K562 (cell line): Measurements from ENCODE around the gene ABCB9. TPM values are rescaled to one million over a fixed set of nuclear protein-coding genes. Genes with fewer than 3 reads are reported as not detected.
A peak's percentile ranks its signal among the peaks of the same experiment; 100 is the strongest.

ENCODE experiments used
- ATAC-seq: fragments of 200-7000 bp; cut with Tn5 transposase; 3 replicates; pipeline ENCODE4 v1.9.1; 2020; ENCODE audit warnings: moderate library complexity
- BruUV-seq: library from RNA; stranded (reverse); fragments of 400-500 nt; replicated peaks from 2 replicates; lab custom pipeline; 2021; lab: Mats Ljungman, UMichigan
- CTCF ChIA-PET: fragments of 300-600 bp; formaldehyde crosslinking; extraction: SDS; loops from one replicate; lab custom pipeline; 2021; ENCODE audit warnings: low intra/inter-chr PET ratio; lab: Yijun Ruan, JAX
- POLR2A ChIA-PET: fragments of 300-600, 350-650 bp; sonication (Branson Sonifier 250); formaldehyde crosslinking; extraction: SDS; loops from one replicate; lab custom pipeline; 2021; ENCODE audit warnings: antibody characterized with exemption, inconsistent platforms; lab: Yijun Ruan, JAX
- DNase-seq, 4 experiments: peaks; one replicate each; pipeline versions ENCODE4 v3.0.0 to v3.0.0-alpha.2; 2011 to 2018; ENCODE audit warnings: low spot score in 3 of 4, mixed read lengths in 3 of 4; ENCODE audit errors: extremely low read depth in 1 of 4
- FAIRE-seq: peaks from 2 replicates; lab custom pipeline; 2011; peaks lifted over from hg19 to GRCh38; lab: Jason Lieb, UNC
- H2AFZ ChIP-seq: 2 replicates; pipeline ENCODE4 v1.6.0; 2011; ENCODE audit warnings: low read depth, low read length, control low read depth, inconsistent platforms
- H3K27ac ChIP-seq: fragments of 200-600 bp; 3 replicates; pipeline ENCODE4 v1.8.0; 2011; ENCODE audit warnings: low read depth, mild to moderate bottlenecking, control low read depth, inconsistent platforms, low read length, moderate library complexity, mixed read lengths; ENCODE audit errors: extremely low read depth
- H3K27me3 ChIP-seq, 2 experiments: fragments of 300-600 bp in 1 of 2; 2 replicates in 1 of 2; 3 replicates in 1 of 2; pipeline versions ENCODE4 v1.6.0 to v1.8.0; 2011; ENCODE audit warnings: inconsistent platforms in 2 of 2, low read length in 2 of 2, mild to moderate bottlenecking in 1 of 2, mixed read lengths in 1 of 2, moderate library complexity in 1 of 2; ENCODE audit not compliant: control insufficient read depth in 2 of 2, insufficient read depth in 2 of 2
- H3K36me3 ChIP-seq: fragments of 300-600 bp; 3 replicates; pipeline ENCODE4 v1.8.0; 2011; ENCODE audit warnings: mild to moderate bottlenecking, low read length, inconsistent platforms; ENCODE audit not compliant: control insufficient read depth, insufficient read depth
- H3K4me1 ChIP-seq, 2 experiments: fragments of 200-600 bp in 1 of 2; replicated peaks in 1 of 2; 2 replicates in 1 of 2; 3 replicates in 1 of 2; pipeline versions ENCODE4 v1.5.1 to v1.8.0; 2011; ENCODE audit warnings: inconsistent platforms in 2 of 2, low read length in 2 of 2, mild to moderate bottlenecking in 1 of 2, mixed read lengths in 1 of 2, moderate library complexity in 1 of 2; ENCODE audit not compliant: control insufficient read depth in 2 of 2, insufficient read depth in 2 of 2
- H3K4me2 ChIP-seq: 2 replicates; pipeline ENCODE4 v1.6.1; 2011; ENCODE audit warnings: low read length, control low read depth, inconsistent platforms, mixed read lengths; ENCODE audit not compliant: insufficient read depth
- H3K4me3 ChIP-seq: fragments of 200-600 bp; sonication (generic), shearing (Covaris generic); 2 replicates; pipeline ENCODE4 v1.5.1; 2016; ENCODE audit warnings: control low read depth, inconsistent platforms
- H3K79me2 ChIP-seq: fragments of 200-600 bp; 3 replicates; pipeline ENCODE4 v1.8.0; 2011; ENCODE audit warnings: low read length, inconsistent platforms; ENCODE audit not compliant: control insufficient read depth, insufficient read depth
- H3K9ac ChIP-seq, 2 experiments: 2 replicates each; pipeline versions ENCODE4 v1.6.0 to v1.6.1; 2011; ENCODE audit warnings: low read depth in 2 of 2, low read length in 2 of 2, control low read depth in 1 of 2, inconsistent platforms in 1 of 2, mild to moderate bottlenecking in 1 of 2, mixed read lengths in 1 of 2; ENCODE audit not compliant: insufficient read depth in 1 of 2
- H3K9me1 ChIP-seq: one replicate; pipeline ENCODE4 v1.6.0; 2011; ENCODE audit warnings: inconsistent platforms, mild to moderate bottlenecking, low read length, moderate library complexity; ENCODE audit not compliant: control insufficient read depth, insufficient read depth
- H3K9me3 ChIP-seq: replicated peaks from 2 replicates; pipeline ENCODE4 v1.5.1; 2011; ENCODE audit warnings: low read depth, low read length, inconsistent platforms; ENCODE audit not compliant: control insufficient read depth, insufficient read depth
- H4K20me1 ChIP-seq: replicated peaks from 2 replicates; pipeline ENCODE4 v1.6.1; 2011; ENCODE audit warnings: low read length, inconsistent platforms, mixed read lengths; ENCODE audit not compliant: control insufficient read depth, insufficient read depth
- ARNT ChIP-seq, 2 experiments: fragments of 450-650 bp; IDR thresholded peaks; 2 replicates each; pipeline ENCODE4 v1.6.1; 2016; ENCODE audit warnings: mild to moderate bottlenecking in 1 of 2
- CEBPZ ChIP-seq: fragments of 150-350 bp; IDR thresholded peaks from 2 replicates; pipeline ENCODE4 v1.6.1; 2014; ENCODE audit warnings: low read depth, mild to moderate bottlenecking, low read length, borderline replicate concordance
- CXXC5 ChIP-seq: fragments of 250-450 bp; sonication (Bioruptor Pico); IDR thresholded peaks from 2 replicates; pipeline ENCODE4 v1.8.0; 2022; ENCODE audit warnings: inconsistent platforms, mild to moderate bottlenecking, moderate library complexity
- HOMEZ ChIP-seq: fragments of 250-450 bp; sonication (Bioruptor Pico); IDR thresholded peaks from 2 replicates; pipeline ENCODE4 v1.4.0; 2020; ENCODE audit warnings: mild to moderate bottlenecking, moderate library complexity
- ILF3 ChIP-seq: fragments of 450-650 bp; IDR thresholded peaks from 2 replicates; pipeline ENCODE4 v1.6.1; 2018; ENCODE audit warnings: antibody characterized with exemption, mild to moderate bottlenecking, moderate library complexity, borderline replicate concordance
- POLR2G ChIP-seq: fragments of 200-400 bp; formaldehyde crosslinking; IDR thresholded peaks from 2 replicates; pipeline ENCODE4 v1.6.1; 2017; ENCODE audit warnings: low read depth, mild to moderate bottlenecking, antibody characterized with exemption, low read length, moderate library complexity
- SAFB2 ChIP-seq: fragments of 200-400 bp; formaldehyde crosslinking; IDR thresholded peaks from 2 replicates; pipeline ENCODE4 v1.6.1; 2018; ENCODE audit warnings: borderline replicate concordance, low read length, low read depth, moderate library complexity; ENCODE audit not compliant: severe bottlenecking
- SMAD4 ChIP-seq: fragments of 250-450 bp; sonication (Bioruptor Pico); conservative IDR thresholded peaks from 2 replicates; pipeline ENCODE4 v1.8.0; 2021; ENCODE audit warnings: inconsistent platforms, mild to moderate bottlenecking, moderate library complexity
- SOX6 ChIP-seq: fragments of 450-650 bp; IDR thresholded peaks from 2 replicates; pipeline ENCODE4 v1.6.1; 2014; ENCODE audit warnings: mild to moderate bottlenecking
- ZFX ChIP-seq: sonication (generic); formaldehyde crosslinking; IDR thresholded peaks from 2 replicates; pipeline ENCODE4 v1.8.0; 2022; ENCODE audit warnings: mild to moderate bottlenecking, missing genetic modification reagents, moderate library complexity
- ZNF740 ChIP-seq, 3 experiments: fragments of 200-800 bp in 1 of 3; sonication (Bioruptor generic) in 1 of 3; sonication (generic) in 1 of 3; formaldehyde crosslinking in 1 of 3; IDR thresholded peaks; 2 replicates each; pipeline versions ENCODE4 v1.6.1 to v1.8.0; 2016 to 2022; ENCODE audit warnings: mild to moderate bottlenecking in 2 of 3, missing compliant biosample characterization in 2 of 3, missing genetic modification characterization in 2 of 3, missing genetic modification reagents in 1 of 3
- ZNF830 ChIP-seq: fragments of 250-450 bp; sonication (Bioruptor Pico); IDR thresholded peaks from 2 replicates; pipeline ENCODE4 v1.5.0; 2021; ENCODE audit warnings: mild to moderate bottlenecking
- WGBS: fragments of 100-300 bp; shearing (Covaris generic); methylation state at CpG from one replicate; pipeline ENCODE4 v1.1.6; 2016; ENCODE audit warnings: low coverage, mixed read lengths; ENCODE audit not compliant: insufficient coverage; ENCODE audit errors: missing lambda C conversion rate; 5-methylcytosine and 5-hydroxymethylcytosine counted together
- in situ Hi-C: fragments of 300-500 bp; cut with MboI; formaldehyde crosslinking; loops from 4 replicates; pipeline ENCODE4 v1.15.0; 2018; ENCODE audit warnings: inconsistent platforms, mixed read lengths
- intact Hi-C: fragments of 100-400 bp; cut with micrococcal nuclease; formaldehyde crosslinking; loops from 2 replicates; pipeline ENCODE4 v1.14.2; 2022
- polyA plus RNA-seq, 8 experiments: library from polyadenylated mRNA; depleted of rRNA in 4 of 8; stranded (reverse) in 5 of 8; unstranded in 3 of 8; fragments of >200 nt; fragmentation: Nextera tagmentation in 2 of 8; fragmentation: Illumina TruSeq in 1 of 8; extraction: Ambion mirVana in 2 of 8; extraction: Trizol in 1 of 8; gene quantifications; 2 replicates each; pipeline versions ENCODE4 v1.2.1 to v1.2.3, GENCODE V29; 2011 to 2014; ENCODE audit warnings: inconsistent platforms in 1 of 8, missing spikeins in 1 of 8
- total RNA-seq, 7 experiments: library from RNA; depleted of rRNA in 6 of 7; stranded (reverse); fragments of >200 nt in 6 of 7; fragmentation: Illumina TruSeq in 2 of 7; extraction: Trizol in 2 of 7; gene quantifications; 2 replicates each; pipeline versions ENCODE4 v1.2.1 to v1.2.3, GENCODE V29; 2011 to 2021; ENCODE audit warnings: low replicate concordance in 1 of 7

Gene ABCB9
- total and polyA plus RNA-seq, 9 of the 15 experiments (the other 6 are each of a cell fraction or from before 2014, with no cell fraction given) = 0.20 to 12.6 (median 6.2) TPM

GRCh38 chr12:122994140-122994675, 27.9 kb upstream of the ABCB9 start:
- DNase-seq (no peak), ATAC-seq (no peak), FAIRE-seq (no peak)
- Histone ChIP-seq H3K4me3 (no peak overlapping the region), H3K9me3 (no peaks in the 10 kb centered on the region), H3K27ac (no peak overlapping the region), H4K20me1 (no peaks in the 10 kb centered on the region)
- BruUV-seq = no TSS peak
- POLR2A ChIA-PET = interaction anchor here (0.7 to 1.3 kb wide), 3 partner anchors 19 to 36 kb away, joined by 3 to 4 read pairs (median 4); partner anchors contain the start of genes ABCB9 and OGFOD2
- CTCF ChIA-PET = no interaction called here
- TF ChIP-seq SOX6 = no peak
- no peak for TF ChIP-seq CXXC5 (CRISPR knock-in tag)
- TF ChIP-seq SAFB2 = no peak
- TF ChIP-seq HOMEZ = no peak
- TF ChIP-seq CEBPZ = no peak
- TF ChIP-seq ILF3 = no peak
- no peak for TF ChIP-seq ZNF830 (CRISPR knock-in tag)
- TF ChIP-seq POLR2G = no peak
- TF ChIP-seq ZNF740 (CRISPR knock-in tag; IDR thresholded peaks at IDR 0.05) = no peak
- no peak for TF ChIP-seq ZNF740 (tag; IDR thresholded peaks at IDR 0.05)
- TF ChIP-seq ARNT (IDR thresholded peaks at IDR 0.05) = no peak
- TF ChIP-seq SMAD4 = no peak
- no peak for TF ChIP-seq ZFX
- TF ChIP-seq, all 486 proteins: peak for 0
- Histone ChIP-seq H3K9me1 (no peaks in the 10 kb centered on the region), H3K79me2 (no peaks in the 10 kb centered on the region), H3K36me3 (no peaks in the 10 kb centered on the region), H3K27me3 (no peaks in the 10 kb centered on the region), H3K9ac (peak overlapping the region in 1 of 2 experiments; percentile 40; a peak in 1 of 4 replicates), H3K4me1 (peaks cover 0 to 44% of the 10 kb centered on the region in 2 experiments; a peak in 2 of 5 replicates), H2AFZ (no peak overlapping the region), H3K4me2 (no peak overlapping the region)
- intact Hi-C loops (no loop called here), in situ Hi-C loops (no loop called here)
- WGBS = 54% methylated on average over 6 of the region's 10 CpGs
